Neural progenitor cell (in vitro differentiated cells): ENCODE results near the gene STT3A. TPM values are rescaled to one million over a fixed set of nuclear protein-coding genes. Genes with fewer than 3 reads are reported as not detected.

Experiments used
- DNase-seq: peaks from one replicate; pipeline ENCODE4 v3.0.0-alpha.2; 2016; ENCODE audit warnings: low spot score
- H2AFZ ChIP-seq: fragments of 200-600 bp; sonication (generic); replicated peaks from 2 replicates; pipeline ENCODE4 v1.6.1; 2016; ENCODE audit warnings: antibody characterized with exemption
- H3F3A ChIP-seq: fragments of 200-600 bp; sonication (generic); 2 replicates; pipeline ENCODE4 v1.6.1; 2016; ENCODE audit warnings: antibody characterized with exemption, low read depth
- H3K27ac ChIP-seq: fragments of 200-600 bp; sonication (generic); 2 replicates; pipeline ENCODE4 v1.5.1; 2016; ENCODE audit warnings: mild to moderate bottlenecking
- H3K27me3 ChIP-seq: fragments of 200-600 bp; sonication (generic); 2 replicates; pipeline ENCODE4 v1.6.1; 2016; ENCODE audit warnings: mild to moderate bottlenecking, moderate library complexity
- H3K36me3 ChIP-seq: fragments of 200-600 bp; sonication (generic); 2 replicates; pipeline ENCODE4 v1.5.1; 2016
- H3K4me1 ChIP-seq: fragments of 200-600 bp; sonication (generic); 2 replicates; pipeline ENCODE4 v1.6.1; 2016; ENCODE audit warnings: mixed run types
- H3K4me2 ChIP-seq: fragments of 200-600 bp; sonication (generic); 2 replicates; pipeline ENCODE4 v1.6.1; 2016
- H3K4me3 ChIP-seq: fragments of 200-600 bp; sonication (generic); 2 replicates; pipeline ENCODE4 v1.5.1; 2016
- H3K79me2 ChIP-seq: fragments of 200-600 bp; sonication (generic); 2 replicates; pipeline ENCODE4 v1.6.1; 2016; ENCODE audit warnings: low read depth
- H3K9ac ChIP-seq: fragments of 200-600 bp; sonication (generic); 2 replicates; pipeline ENCODE4 v1.6.1; 2016
- H3K9me3 ChIP-seq: fragments of 200-600 bp; sonication (generic); 2 replicates; pipeline ENCODE4 v1.5.1; 2016; ENCODE audit warnings: low read depth
- H4K20me1 ChIP-seq: fragments of 200-600 bp; sonication (generic); 2 replicates; pipeline ENCODE4 v1.6.1; 2016; ENCODE audit warnings: low read depth
- H3K27ac Mint-ChIP-seq: 3 replicates; pipeline ENCODE4 v1.8.0; 2021; ENCODE audit warnings: mixed read lengths
- H3K27me3 Mint-ChIP-seq: 2 replicates; pipeline ENCODE4 v1.8.0; 2022; ENCODE audit warnings: low read depth, mild to moderate bottlenecking, inconsistent platforms, moderate library complexity, mixed read lengths; ENCODE audit not compliant: insufficient read depth
- H3K36me3 Mint-ChIP-seq: 3 replicates; pipeline ENCODE4 v1.8.0; 2021; ENCODE audit warnings: mixed read lengths
- H3K4me1 Mint-ChIP-seq: 3 replicates; pipeline ENCODE4 v1.8.0; 2021; ENCODE audit warnings: mixed read lengths
- H3K4me3 Mint-ChIP-seq: 3 replicates; pipeline ENCODE4 v1.8.0; 2021; ENCODE audit warnings: mild to moderate bottlenecking, moderate library complexity, mixed read lengths
- H3K9me3 Mint-ChIP-seq: 3 replicates; pipeline ENCODE4 v1.8.0; 2020; ENCODE audit warnings: mixed read lengths
- EZH2 ChIP-seq: fragments of 200-600 bp; sonication (generic); IDR thresholded peaks from 2 replicates; pipeline ENCODE4 v1.6.1; 2017; ENCODE audit warnings: antibody characterized with exemption, mild to moderate bottlenecking, moderate library complexity
- EZH2phosphoT487 ChIP-seq: fragments of 200-600 bp; sonication (generic); IDR thresholded peaks from 2 replicates; pipeline ENCODE4 v1.6.1; 2017; ENCODE audit warnings: antibody characterized with exemption
- total RNA-seq: library from RNA; depleted of rRNA; stranded (reverse); fragments of >200 nt; gene quantifications from 2 replicates; pipeline ENCODE4 v1.2.3, GENCODE V29; 2015; ENCODE audit warnings: low replicate concordance
- TF ChIP-seq, protein P1 (sequence below): fragments of 200-600 bp; sonication (generic); IDR thresholded peaks from 2 replicates; pipeline ENCODE4 v1.5.1; 2017; ENCODE audit warnings: antibody characterized with exemption, mild to moderate bottlenecking

STT3A gene
- 111 and 157 TPM in 2 replicates for total RNA-seq

DNA sequence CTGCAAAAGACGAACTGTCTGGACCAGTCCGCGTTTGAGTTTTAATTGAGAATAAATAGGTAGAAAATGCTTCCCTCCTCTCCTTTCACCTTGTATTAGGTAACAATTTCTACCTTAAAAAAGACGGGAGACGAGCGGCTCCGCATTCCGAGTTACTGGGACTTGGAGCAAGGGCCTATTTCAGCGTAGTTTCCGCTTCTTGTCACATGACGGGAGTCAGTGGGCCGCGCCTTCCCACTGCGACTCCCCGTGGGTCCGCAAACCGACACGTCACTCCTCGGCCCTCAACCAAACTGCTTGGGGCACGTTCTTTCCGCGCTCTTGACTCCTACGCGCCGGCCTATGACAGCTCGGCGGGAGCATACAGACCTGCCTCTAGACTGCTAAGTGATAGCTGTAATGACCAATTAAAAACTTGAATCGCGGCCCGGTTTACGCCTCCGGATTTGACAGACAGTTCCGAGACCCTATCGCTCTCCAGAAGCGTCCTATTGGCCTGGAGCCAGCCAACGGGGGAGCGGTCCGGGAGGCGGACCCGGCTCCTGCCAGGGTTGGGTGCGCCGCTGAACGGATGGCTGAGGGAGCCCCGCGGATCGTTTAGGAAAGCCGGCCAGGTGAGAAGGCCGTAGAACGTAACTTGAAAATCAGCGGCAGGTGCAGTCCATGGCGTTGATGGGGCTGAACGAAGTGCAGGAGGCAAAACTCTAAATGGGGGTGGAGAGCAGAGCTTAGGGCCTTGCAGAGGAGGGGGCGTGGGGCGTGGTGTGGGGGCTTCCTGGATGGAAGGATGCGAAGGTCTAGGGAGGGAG is at the start of gene STT3A:
Gene STT3A (plus strand): TSS at position 548 of the 809 bp plus-strand sequence. CDS start 3,064 bp downstream, outside the sequence.
- DNase-seq, result peak; percentile 99
- no peaks in the 10 kb centered on the region for H3K9me3 Mint-ChIP-seq
- H3K27me3 ChIP-seq, result no peaks in the 10 kb centered on the region
- H3K27ac ChIP-seq, result peak within 1 kb of the TSS; percentile 76
- H2AFZ ChIP-seq, result peak within 1 kb of the TSS; percentile 92
- H3K4me3 ChIP-seq, result peak within 1 kb of the TSS; percentile 92
- TF ChIP-seq, protein P1, sequence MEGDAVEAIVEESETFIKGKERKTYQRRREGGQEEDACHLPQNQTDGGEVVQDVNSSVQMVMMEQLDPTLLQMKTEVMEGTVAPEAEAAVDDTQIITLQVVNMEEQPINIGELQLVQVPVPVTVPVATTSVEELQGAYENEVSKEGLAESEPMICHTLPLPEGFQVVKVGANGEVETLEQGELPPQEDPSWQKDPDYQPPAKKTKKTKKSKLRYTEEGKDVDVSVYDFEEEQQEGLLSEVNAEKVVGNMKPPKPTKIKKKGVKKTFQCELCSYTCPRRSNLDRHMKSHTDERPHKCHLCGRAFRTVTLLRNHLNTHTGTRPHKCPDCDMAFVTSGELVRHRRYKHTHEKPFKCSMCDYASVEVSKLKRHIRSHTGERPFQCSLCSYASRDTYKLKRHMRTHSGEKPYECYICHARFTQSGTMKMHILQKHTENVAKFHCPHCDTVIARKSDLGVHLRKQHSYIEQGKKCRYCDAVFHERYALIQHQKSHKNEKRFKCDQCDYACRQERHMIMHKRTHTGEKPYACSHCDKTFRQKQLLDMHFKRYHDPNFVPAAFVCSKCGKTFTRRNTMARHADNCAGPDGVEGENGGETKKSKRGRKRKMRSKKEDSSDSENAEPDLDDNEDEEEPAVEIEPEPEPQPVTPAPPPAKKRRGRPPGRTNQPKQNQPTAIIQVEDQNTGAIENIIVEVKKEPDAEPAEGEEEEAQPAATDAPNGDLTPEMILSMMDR, result no peak
- TF ChIP-seq EZH2phosphoT487 (no peak), EZH2 (no peak)
- peak within 1 kb of the TSS; percentile 94 for H3K4me2 ChIP-seq
- peak within 1 kb of the TSS; percentile 73 for H3K9ac ChIP-seq
- H3F3A ChIP-seq, result no peaks in the 10 kb centered on the region
- peak within 1 kb of the TSS; percentile 97 for H3K4me3 Mint-ChIP-seq
- peak within 1 kb of the TSS; percentile 99 for H3K27ac Mint-ChIP-seq
- H4K20me1 ChIP-seq, result peaks cover 14% of the 10 kb centered on the region
- H3K27me3 Mint-ChIP-seq, result peaks cover 2% of the 10 kb centered on the region
- peaks cover 6% of the 10 kb centered on the region for H3K36me3 ChIP-seq
- peaks cover 7% of the 10 kb centered on the region for H3K36me3 Mint-ChIP-seq
- peaks cover 32% of the 10 kb centered on the region for H3K4me1 Mint-ChIP-seq
- peaks cover 65% of the 10 kb centered on the region for H3K79me2 ChIP-seq
- H3K9me3 ChIP-seq, result no peaks in the 10 kb centered on the region
- peaks cover 12% of the 10 kb centered on the region for H3K4me1 ChIP-seq

DNA sequence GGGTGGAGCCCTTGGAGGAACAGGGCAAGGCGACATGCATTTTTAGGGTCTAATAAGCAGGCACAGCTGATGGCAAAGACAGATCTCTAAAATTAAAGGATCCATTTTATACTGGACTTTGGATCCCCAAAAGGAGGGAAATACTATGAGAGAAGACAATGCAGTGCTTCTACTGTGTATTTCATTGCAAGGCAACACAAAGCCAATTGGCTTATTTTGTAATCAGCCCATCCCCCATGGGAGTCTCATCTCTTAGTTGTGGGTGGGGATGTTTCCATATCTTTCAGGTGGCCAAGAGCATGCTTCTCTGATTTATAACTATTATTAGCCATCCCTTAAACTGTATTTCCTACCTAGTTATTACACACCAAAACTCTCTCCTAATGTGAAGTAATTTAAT is 41.9 kb upstream of the STT3A start:
- Mint-ChIP-seq H3K27ac (no peak overlapping the region), H3K4me3 (no peak overlapping the region), H3K4me1 (peaks cover 3% of the 10 kb centered on the region), H3K36me3 (peaks cover 5% of the 10 kb centered on the region), H3K9me3 (peaks cover 49% of the 10 kb centered on the region), H3K27me3 (peaks cover 10% of the 10 kb centered on the region)
- no peak overlapping the region for H2AFZ ChIP-seq
- H3K9ac ChIP-seq, result no peak overlapping the region
- H3F3A ChIP-seq, result no peaks in the 10 kb centered on the region
- TF ChIP-seq EZH2 (no peak), EZH2phosphoT487 (no peak)
- TF ChIP-seq, protein P1, result no peak
- no peak overlapping the region for H3K27ac ChIP-seq
- H3K27me3 ChIP-seq, result no peaks in the 10 kb centered on the region
- DNase-seq, result no peak
- no peaks in the 10 kb centered on the region for H4K20me1 ChIP-seq
- H3K4me1 ChIP-seq, result no peaks in the 10 kb centered on the region
- no peaks in the 10 kb centered on the region for H3K79me2 ChIP-seq
- no peak overlapping the region for H3K4me3 ChIP-seq
- H3K36me3 ChIP-seq, result no peaks in the 10 kb centered on the region
- H3K9me3 ChIP-seq, result peaks cover 11% of the 10 kb centered on the region
- no peak overlapping the region for H3K4me2 ChIP-seq

DNA sequence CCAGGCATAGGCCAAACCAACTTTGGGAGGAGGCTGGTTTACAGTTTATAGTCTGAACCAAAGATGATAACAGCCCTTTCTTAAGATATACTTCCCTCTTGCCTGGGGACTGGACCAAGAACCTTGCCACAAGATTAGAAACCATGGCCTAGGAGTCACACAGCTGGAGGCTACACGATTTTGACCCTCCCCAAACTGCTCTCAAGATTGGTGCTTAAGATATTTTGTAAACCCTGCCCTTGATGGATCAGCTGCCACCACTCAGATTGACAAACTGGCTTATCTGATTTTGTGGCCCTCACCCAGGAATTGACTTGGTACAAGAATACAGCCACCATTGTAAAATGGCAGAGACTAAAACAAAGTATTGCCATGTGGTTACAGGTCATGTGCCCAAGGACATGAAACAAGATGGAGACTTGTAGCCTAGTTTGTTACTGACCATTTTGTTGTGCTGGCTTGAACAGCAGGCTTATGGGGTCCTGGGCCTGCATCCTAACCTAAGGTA is 40.8 kb upstream of the STT3A start:
- no peaks in the 10 kb centered on the region for H3K79me2 ChIP-seq
- no peak overlapping the region for H3K4me3 ChIP-seq
- H3K36me3 Mint-ChIP-seq, result peaks cover 5% of the 10 kb centered on the region
- H3K27me3 Mint-ChIP-seq, result peaks cover 10% of the 10 kb centered on the region
- H3K36me3 ChIP-seq, result no peaks in the 10 kb centered on the region
- peaks cover 51% of the 10 kb centered on the region for H3K9me3 Mint-ChIP-seq
- H3K4me3 Mint-ChIP-seq, result no peak overlapping the region
- H3K4me1 ChIP-seq, result no peaks in the 10 kb centered on the region
- no peak for DNase-seq
- no peaks in the 10 kb centered on the region for H3K4me1 Mint-ChIP-seq
- no peak overlapping the region for H3K9ac ChIP-seq
- H3K4me2 ChIP-seq, result no peak overlapping the region
- no peak overlapping the region for H3K27ac Mint-ChIP-seq
- H3K27me3 ChIP-seq, result no peaks in the 10 kb centered on the region
- H3K27ac ChIP-seq, result no peak overlapping the region
- H4K20me1 ChIP-seq, result no peaks in the 10 kb centered on the region
- no peak for TF ChIP-seq EZH2
- TF ChIP-seq, protein P1, result no peak
- TF ChIP-seq EZH2phosphoT487, result no peak
- peaks cover 11% of the 10 kb centered on the region for H3K9me3 ChIP-seq
- no peak overlapping the region for H2AFZ ChIP-seq
- no peaks in the 10 kb centered on the region for H3F3A ChIP-seq
